ENCODE measurements around the gene PHB1.

GRCh38 chr17:49378311-49378710 lies 36.4 kb downstream of the PHB1 start:
- TF ChIP-seq CTCF (IDR thresholded peaks at IDR 0.05; ENCODE audit: low read length) (no peak), EZH2 (IDR thresholded peaks at IDR 0.05; ENCODE audit: borderline replicate concordance, low read length) (no peak)
